D721Med (cell line): ENCODE data around the gene MAPK8IP2.
A peak's percentile ranks its signal among the peaks of the same experiment; 100 is the strongest.
"Not testable (repeated sequence)": the region's sequence is repeated elsewhere in the genome, so short reads cannot be mapped to it uniquely, and the experiment has no call there.

Source experiments
- DNase-seq: peaks from one replicate; pipeline ENCODE4 v3.0.0; 2011; ENCODE audit warnings: low spot score; ENCODE audit not compliant: insufficient read length
- FAIRE-seq: peaks from 2 replicates; lab custom pipeline; 2011; peaks lifted over from hg19 to GRCh38; lab: Jason Lieb, UNC
- CTCF ChIP-seq: IDR thresholded peaks from 2 replicates; pipeline ENCODE4 v1.5.1; 2012; ENCODE audit warnings: mild to moderate bottlenecking, control low read depth; ENCODE audit not compliant: insufficient read depth; ENCODE audit errors: missing control alignments

Gene MAPK8IP2

GRCh38 chr22:50633086-50633485 is 32.5 kb downstream of the MAPK8IP2 start:
- FAIRE-seq (no peak), DNase-seq (no peak)
- no peak for TF ChIP-seq CTCF

GRCh38 chr22:50633771-50634170 is 33.2 kb downstream of the MAPK8IP2 start:
- TF ChIP-seq CTCF = no peak
- FAIRE-seq (no peak), DNase-seq (no peak)

GRCh38 chr22:50635591-50635990 is 35.0 kb downstream of the MAPK8IP2 start:
- TF ChIP-seq CTCF = no peak
- DNase-seq (no peak), FAIRE-seq (no peak)

DNA sequence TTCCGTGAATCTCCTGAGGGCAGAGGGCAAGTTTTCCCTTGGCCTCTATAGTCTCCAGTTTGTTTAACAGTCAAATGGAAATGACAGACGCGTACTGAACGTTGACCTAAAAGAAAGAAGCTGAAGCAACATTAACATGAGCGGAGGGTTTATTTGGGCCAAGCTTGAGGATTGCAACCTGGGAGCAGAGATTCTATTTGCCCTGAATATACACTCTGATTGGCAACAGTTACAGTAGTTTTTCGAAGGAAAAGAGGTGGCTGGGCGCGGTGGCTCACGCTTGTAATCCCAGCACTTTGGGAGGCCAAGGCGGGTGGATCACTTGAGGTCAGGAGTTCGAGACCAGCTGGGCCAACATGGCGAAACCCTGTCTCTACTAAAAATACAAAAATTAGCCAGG is 39.7 kb downstream of the MAPK8IP2 start:
- not testable (repeated sequence) for DNase-seq, FAIRE-seq

DNA sequence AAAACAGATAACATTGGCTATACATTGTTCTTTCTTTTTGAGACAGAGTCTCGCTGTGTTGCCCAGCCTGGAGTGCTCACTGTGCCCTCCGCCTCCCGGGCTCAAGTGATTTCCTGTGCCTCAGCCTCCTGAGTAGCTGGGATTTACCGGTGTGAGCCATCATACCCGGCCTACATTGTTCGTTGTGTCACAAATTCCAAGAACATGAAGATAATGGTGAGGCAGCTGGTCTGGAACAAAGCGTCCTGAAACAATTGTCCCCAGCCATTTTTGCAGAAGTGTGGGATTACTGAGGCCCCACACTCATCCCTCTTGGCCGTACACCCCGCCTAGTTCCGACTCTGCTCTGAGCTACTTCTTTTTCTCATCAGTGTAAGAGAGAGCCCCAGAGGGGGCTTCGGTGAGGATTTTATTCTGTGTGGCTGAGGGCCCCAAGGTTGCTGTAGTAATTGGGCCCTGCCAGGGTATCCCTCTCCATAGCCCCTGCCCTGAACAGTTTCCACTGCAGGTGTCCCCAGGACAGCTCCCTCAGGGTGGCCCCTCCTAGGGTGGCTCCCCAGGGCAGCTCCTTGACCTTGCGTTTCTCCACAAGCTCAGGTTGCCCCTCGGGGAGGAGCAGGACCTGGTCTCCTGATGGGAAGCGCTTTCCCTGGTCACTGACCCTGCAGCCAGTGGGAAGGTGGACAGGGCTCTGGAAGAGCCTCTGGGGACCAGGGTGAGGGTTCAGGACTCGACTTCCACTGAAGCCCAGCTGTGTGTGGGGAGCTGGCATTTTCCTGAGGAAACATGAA is 40.5 kb downstream of the MAPK8IP2 start:
- no peak for TF ChIP-seq CTCF
- DNase-seq = no peak
- FAIRE-seq = no peak

GRCh38 chr22:50641696-50642607 is 41.4 kb downstream of the MAPK8IP2 start:
- TF ChIP-seq CTCF = peak; percentile 15
- no peak for DNase-seq
- no peak for FAIRE-seq

DNA sequence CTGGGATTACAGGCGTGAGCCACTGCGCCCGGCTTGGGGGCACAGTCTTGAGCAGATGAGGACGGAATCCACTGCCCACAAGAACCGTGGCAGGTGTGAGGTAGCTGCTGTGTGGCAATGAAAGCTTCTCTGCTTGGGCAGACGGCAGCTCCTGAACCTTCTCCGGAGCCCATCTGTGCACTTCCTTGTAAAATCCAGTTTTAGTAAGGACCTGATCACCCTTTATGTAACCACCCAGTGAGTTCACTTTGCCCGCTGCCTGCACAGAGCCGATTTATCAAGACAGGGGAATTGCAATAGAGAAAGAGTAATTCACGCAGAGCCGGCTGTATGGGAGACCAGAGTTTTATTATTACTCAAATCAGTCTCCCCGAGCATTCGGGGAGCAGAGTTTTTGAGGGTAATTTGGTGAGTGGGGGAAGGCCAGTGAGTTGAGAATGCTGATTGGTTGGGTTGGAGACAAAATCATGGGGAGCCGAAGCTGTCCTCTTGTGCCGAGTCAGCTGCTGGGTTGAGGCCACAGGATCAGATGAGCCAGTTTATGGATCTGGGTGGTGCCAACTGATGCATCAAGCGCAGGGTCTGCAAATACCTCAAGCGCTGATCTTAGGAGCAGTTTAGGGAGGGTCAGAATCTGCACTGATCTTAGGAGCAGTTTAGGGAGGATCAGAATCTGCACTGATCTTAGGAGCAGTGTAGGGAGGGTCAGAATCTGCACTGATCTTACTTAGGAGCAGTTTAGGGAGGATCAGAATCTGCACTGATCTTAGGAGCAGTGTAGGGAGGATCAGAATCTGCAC is 42.6 kb downstream of the MAPK8IP2 start:
- not testable (repeated sequence) for FAIRE-seq, DNase-seq

DNA sequence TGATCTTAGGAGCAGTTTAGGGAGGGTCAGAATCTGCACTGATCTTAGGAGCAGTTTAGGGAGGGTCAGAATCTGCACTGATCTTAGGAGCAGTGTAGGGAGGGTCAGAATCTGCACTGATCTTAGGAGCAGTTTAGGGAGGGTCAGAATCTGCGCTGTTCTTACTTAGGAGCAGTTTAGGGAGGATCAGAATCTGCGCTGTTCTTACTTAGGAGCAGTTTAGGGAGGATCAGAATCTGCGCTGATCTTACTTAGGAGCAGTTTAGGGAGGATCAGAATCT is 43.2 kb downstream of the MAPK8IP2 start:
- not testable (repeated sequence) for FAIRE-seq, DNase-seq
